ENCODE results near the gene WNT9B. TPM values are rescaled to one million over a fixed set of nuclear protein-coding genes. Genes with fewer than 3 reads are reported as not detected.

Gene WNT9B
- total and polyA plus RNA-seq, 2 experiments from 2014 or later = 0.17 TPM; not detected in 1

DNA sequence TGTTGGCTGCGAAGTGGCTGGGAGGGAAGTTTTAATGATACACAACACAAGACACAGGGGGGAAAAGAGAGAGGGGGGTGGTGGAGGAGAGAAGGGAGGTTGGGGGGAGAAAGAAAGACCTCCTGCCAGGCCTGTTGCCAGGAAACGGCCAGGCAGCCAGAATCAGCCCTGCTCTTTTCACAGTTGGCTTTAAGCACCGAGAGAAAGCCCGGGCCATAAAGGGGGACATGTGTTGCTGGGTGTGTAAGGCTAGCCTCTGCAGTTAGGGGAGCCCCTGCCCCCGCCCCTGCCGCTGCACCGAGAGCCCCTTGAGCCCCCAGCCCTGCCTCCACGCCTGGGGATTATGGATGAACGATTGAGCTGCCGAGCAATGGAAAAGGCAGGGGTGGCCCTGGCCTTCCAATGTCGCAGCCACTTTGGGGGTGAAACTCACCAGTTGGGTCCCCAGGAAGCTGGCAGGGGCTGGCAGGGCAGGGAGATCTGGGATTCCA lies 19.0 kb upstream of the WNT9B start:
- peaks cover 37% of the 10 kb centered on the region for H3K4me1 Mint-ChIP-seq
- peak; percentile 43; the same call in 2 of the 3 replicates for ATAC-seq
- Histone ChIP-seq H3K9me2 (ENCODE audit: insufficient read depth) (no peaks in the 10 kb centered on the region), H3K79me2 (replicated peaks; ENCODE audit: insufficient read depth) (no peaks in the 10 kb centered on the region), H3K27ac (ENCODE audit: low read depth) (no peak overlapping the region), H3K4me3 (no peak overlapping the region), H3K4me1 (ENCODE audit: insufficient read depth) (peaks cover 7% of the 10 kb centered on the region; the same call in 1 of the 2 replicates), H3K27me3 (ENCODE audit: insufficient read depth) (no peaks in the 10 kb centered on the region), H3F3A (replicated peaks; ENCODE audit: low read depth) (no peaks in the 10 kb centered on the region), H4K20me1 (replicated peaks; ENCODE audit: insufficient read depth) (no peaks in the 10 kb centered on the region), H2AFZ (peak overlapping the region; percentile 66; the same call in 1 of the 2 replicates), H3K36me3 (ENCODE audit: insufficient read depth) (no peaks in the 10 kb centered on the region), H3K4me2 (peak overlapping the region; percentile 57)
- H3K36me3 Mint-ChIP-seq (ENCODE audit: low read depth) = no peaks in the 10 kb centered on the region
- H3K4me3 Mint-ChIP-seq = no peak overlapping the region
- DNase-seq (ENCODE audit: low spot score) = no peak
- peaks cover 36% of the 10 kb centered on the region for H3K27me3 Mint-ChIP-seq (ENCODE audit: insufficient read depth, low read depth, poor library complexity)
- TF ChIP-seq ZNF331 (CRISPR knock-in tag; IDR thresholded peaks at IDR 0.05; ENCODE audit: low read depth) (no peak), POLR2AphosphoS5 (IDR thresholded peaks at IDR 0.05; ENCODE audit: low read depth) (no peak), NANOG (IDR thresholded peaks at IDR 0.05; ENCODE audit: borderline replicate concordance) (no peak), ZNF114 (CRISPR knock-in tag; IDR thresholded peaks at IDR 0.05) (no peak)
- TF ChIP-seq, protein P1, sequence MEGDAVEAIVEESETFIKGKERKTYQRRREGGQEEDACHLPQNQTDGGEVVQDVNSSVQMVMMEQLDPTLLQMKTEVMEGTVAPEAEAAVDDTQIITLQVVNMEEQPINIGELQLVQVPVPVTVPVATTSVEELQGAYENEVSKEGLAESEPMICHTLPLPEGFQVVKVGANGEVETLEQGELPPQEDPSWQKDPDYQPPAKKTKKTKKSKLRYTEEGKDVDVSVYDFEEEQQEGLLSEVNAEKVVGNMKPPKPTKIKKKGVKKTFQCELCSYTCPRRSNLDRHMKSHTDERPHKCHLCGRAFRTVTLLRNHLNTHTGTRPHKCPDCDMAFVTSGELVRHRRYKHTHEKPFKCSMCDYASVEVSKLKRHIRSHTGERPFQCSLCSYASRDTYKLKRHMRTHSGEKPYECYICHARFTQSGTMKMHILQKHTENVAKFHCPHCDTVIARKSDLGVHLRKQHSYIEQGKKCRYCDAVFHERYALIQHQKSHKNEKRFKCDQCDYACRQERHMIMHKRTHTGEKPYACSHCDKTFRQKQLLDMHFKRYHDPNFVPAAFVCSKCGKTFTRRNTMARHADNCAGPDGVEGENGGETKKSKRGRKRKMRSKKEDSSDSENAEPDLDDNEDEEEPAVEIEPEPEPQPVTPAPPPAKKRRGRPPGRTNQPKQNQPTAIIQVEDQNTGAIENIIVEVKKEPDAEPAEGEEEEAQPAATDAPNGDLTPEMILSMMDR (conservative IDR thresholded peaks at IDR 0.05; ENCODE audit: low read depth in 2 of 2) = no peak
- no peaks in the 10 kb centered on the region; the same call in 2 of the 3 replicates for H3K9me3 Mint-ChIP-seq
- H3K27ac Mint-ChIP-seq = no peak overlapping the region

DNA sequence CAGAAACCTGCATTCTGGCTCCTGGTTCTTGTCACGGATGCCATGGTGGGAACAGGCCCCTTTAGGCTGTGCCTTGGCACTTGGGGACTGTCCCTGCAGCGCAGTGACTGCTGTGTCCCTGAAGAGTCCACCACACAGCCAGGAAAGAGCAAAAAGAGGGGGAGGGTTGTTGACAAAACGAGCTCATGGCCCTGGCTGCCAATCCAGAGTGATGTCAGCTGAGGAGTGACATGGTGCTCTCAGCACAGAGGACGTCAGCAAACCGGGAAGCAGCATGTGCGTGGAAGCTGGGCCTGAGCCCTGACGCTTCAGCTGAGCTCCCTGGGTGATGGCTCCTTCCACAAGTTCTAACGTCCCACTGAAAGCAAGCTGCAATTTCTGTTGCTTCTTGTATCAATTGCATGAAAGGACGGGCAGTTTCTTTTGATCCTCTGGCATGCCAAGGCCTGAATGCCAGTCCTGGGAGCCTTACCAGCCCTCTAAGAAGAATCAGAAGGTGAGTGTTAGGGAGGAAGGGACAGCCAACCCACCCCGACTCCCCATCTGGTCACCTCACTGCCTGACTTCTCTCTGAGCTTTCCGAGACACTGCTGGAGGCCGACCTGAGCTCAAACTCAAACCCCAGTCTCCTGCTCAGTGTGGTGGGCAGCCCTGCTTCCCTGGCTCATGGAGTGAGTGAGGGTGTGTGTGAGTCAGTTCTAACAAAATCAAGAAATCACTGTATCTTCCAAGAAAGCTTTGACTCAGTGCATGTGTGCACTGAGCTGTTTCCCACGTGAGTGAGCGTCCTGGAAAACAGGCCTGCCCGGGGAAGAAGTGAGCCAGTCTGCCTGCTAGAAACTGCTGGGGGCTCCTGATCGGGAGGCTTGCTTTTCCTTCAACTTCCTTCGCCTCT lies 18.2 kb upstream of the WNT9B start:
- Histone ChIP-seq H2AFZ (no peak overlapping the region), H3K4me2 (peak overlapping the region; percentile 57; the same call in 1 of the 2 replicates), H3K36me3 (ENCODE audit: insufficient read depth) (no peaks in the 10 kb centered on the region), H3F3A (replicated peaks; ENCODE audit: low read depth) (no peaks in the 10 kb centered on the region), H3K79me2 (replicated peaks; ENCODE audit: insufficient read depth) (no peaks in the 10 kb centered on the region), H3K4me1 (ENCODE audit: insufficient read depth) (peaks cover 7% of the 10 kb centered on the region; the same call in 1 of the 2 replicates), H4K20me1 (replicated peaks; ENCODE audit: insufficient read depth) (no peaks in the 10 kb centered on the region), H3K9me2 (ENCODE audit: insufficient read depth) (no peaks in the 10 kb centered on the region), H3K27me3 (ENCODE audit: insufficient read depth) (no peaks in the 10 kb centered on the region), H3K27ac (ENCODE audit: low read depth) (no peak overlapping the region), H3K4me3 (no peak overlapping the region)
- Mint-ChIP-seq H3K27me3 (ENCODE audit: insufficient read depth, low read depth, poor library complexity) (peaks cover 33% of the 10 kb centered on the region), H3K9me3 (no peaks in the 10 kb centered on the region; the same call in 2 of the 3 replicates), H3K27ac (no peak overlapping the region), H3K4me3 (no peak overlapping the region), H3K4me1 (peaks cover 37% of the 10 kb centered on the region), H3K36me3 (ENCODE audit: low read depth) (no peaks in the 10 kb centered on the region)
- ATAC-seq (peak; percentile 13; the same call in 2 of the 3 replicates), DNase-seq (ENCODE audit: low spot score) (no peak)
- no peak for TF ChIP-seq EZH2 (IDR thresholded peaks at IDR 0.05; ENCODE audit: low read depth, unreplicated experiment)
- TF ChIP-seq NANOG (IDR thresholded peaks at IDR 0.05; ENCODE audit: borderline replicate concordance) = no peak
- TF ChIP-seq ZNF114 (CRISPR knock-in tag; IDR thresholded peaks at IDR 0.05) = no peak
- no peak for TF ChIP-seq JUNB (IDR thresholded peaks at IDR 0.05; ENCODE audit: unreplicated experiment)
- TF ChIP-seq EZH2phosphoT487 (IDR thresholded peaks at IDR 0.05; ENCODE audit: unreplicated experiment) = no peak
- no peak for TF ChIP-seq CREB1 (CRISPR knock-in tag; IDR thresholded peaks at IDR 0.05; ENCODE audit: low read depth)
- TF ChIP-seq, protein P2, sequence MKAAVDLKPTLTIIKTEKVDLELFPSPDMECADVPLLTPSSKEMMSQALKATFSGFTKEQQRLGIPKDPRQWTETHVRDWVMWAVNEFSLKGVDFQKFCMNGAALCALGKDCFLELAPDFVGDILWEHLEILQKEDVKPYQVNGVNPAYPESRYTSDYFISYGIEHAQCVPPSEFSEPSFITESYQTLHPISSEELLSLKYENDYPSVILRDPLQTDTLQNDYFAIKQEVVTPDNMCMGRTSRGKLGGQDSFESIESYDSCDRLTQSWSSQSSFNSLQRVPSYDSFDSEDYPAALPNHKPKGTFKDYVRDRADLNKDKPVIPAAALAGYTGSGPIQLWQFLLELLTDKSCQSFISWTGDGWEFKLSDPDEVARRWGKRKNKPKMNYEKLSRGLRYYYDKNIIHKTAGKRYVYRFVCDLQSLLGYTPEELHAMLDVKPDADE (IDR thresholded peaks at IDR 0.05) = no peak
- TF ChIP-seq, protein P3, sequence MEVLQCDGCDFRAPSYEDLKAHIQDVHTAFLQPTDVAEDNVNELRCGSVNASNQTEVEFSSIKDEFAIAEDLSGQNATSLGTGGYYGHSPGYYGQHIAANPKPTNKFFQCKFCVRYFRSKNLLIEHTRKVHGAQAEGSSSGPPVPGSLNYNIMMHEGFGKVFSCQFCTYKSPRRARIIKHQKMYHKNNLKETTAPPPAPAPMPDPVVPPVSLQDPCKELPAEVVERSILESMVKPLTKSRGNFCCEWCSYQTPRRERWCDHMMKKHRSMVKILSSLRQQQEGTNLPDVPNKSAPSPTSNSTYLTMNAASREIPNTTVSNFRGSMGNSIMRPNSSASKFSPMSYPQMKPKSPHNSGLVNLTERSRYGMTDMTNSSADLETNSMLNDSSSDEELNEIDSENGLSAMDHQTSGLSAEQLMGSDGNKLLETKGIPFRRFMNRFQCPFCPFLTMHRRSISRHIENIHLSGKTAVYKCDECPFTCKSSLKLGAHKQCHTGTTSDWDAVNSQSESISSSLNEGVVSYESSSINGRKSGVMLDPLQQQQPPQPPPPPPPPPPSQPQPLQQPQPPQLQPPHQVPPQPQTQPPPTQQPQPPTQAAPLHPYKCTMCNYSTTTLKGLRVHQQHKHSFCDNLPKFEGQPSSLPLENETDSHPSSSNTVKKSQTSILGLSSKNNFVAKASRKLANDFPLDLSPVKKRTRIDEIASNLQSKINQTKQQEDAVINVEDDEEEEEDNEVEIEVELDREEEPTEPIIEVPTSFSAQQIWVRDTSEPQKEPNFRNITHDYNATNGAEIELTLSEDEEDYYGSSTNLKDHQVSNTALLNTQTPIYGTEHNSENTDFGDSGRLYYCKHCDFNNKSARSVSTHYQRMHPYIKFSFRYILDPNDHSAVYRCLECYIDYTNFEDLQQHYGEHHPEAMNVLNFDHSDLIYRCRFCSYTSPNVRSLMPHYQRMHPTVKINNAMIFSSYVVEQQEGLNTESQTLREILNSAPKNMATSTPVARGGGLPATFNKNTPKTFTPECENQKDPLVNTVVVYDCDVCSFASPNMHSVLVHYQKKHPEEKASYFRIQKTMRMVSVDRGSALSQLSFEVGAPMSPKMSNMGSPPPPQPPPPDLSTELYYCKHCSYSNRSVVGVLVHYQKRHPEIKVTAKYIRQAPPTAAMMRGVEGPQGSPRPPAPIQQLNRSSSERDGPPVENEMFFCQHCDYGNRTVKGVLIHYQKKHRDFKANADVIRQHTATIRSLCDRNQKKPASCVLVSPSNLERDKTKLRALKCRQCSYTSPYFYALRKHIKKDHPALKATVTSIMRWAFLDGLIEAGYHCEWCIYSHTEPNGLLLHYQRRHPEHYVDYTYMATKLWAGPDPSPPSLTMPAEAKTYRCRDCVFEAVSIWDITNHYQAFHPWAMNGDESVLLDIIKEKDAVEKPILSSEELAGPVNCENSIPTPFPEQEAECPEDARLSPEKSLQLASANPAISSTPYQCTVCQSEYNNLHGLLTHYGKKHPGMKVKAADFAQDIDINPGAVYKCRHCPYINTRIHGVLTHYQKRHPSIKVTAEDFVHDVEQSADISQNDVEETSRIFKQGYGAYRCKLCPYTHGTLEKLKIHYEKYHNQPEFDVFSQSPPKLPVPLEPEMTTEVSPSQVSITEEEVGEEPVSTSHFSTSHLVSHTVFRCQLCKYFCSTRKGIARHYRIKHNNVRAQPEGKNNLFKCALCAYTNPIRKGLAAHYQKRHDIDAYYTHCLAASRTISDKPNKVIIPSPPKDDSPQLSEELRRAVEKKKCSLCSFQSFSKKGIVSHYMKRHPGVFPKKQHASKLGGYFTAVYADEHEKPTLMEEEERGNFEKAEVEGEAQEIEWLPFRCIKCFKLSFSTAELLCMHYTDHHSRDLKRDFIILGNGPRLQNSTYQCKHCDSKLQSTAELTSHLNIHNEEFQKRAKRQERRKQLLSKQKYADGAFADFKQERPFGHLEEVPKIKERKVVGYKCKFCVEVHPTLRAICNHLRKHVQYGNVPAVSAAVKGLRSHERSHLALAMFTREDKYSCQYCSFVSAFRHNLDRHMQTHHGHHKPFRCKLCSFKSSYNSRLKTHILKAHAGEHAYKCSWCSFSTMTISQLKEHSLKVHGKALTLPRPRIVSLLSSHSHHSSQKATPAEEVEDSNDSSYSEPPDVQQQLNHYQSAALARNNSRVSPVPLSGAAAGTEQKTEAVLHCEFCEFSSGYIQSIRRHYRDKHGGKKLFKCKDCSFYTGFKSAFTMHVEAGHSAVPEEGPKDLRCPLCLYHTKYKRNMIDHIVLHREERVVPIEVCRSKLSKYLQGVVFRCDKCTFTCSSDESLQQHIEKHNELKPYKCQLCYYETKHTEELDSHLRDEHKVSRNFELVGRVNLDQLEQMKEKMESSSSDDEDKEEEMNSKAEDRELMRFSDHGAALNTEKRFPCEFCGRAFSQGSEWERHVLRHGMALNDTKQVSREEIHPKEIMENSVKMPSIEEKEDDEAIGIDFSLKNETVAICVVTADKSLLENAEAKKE (CRISPR knock-in tag; IDR thresholded peaks at IDR 0.05) = no peak
- TF ChIP-seq POLR2AphosphoS5 (IDR thresholded peaks at IDR 0.05; ENCODE audit: low read depth) = no peak

Data from GM23338 (cell line).